GM21576 (cell line): ENCODE data around the gene EFEMP1.
"Not testable (repeated sequence)": the region's sequence is repeated elsewhere in the genome, so short reads cannot be mapped to it uniquely, and the experiment has no call there.

Experiments
- ATAC-seq: cut with Tn5 transposase; IDR thresholded peaks from one replicate; pipeline ENCODE4 v1.9.1; 2021; ENCODE audit warnings: mild to moderate bottlenecking, moderate library complexity; ENCODE audit not compliant: unreplicated experiment

Gene EFEMP1

DNA sequence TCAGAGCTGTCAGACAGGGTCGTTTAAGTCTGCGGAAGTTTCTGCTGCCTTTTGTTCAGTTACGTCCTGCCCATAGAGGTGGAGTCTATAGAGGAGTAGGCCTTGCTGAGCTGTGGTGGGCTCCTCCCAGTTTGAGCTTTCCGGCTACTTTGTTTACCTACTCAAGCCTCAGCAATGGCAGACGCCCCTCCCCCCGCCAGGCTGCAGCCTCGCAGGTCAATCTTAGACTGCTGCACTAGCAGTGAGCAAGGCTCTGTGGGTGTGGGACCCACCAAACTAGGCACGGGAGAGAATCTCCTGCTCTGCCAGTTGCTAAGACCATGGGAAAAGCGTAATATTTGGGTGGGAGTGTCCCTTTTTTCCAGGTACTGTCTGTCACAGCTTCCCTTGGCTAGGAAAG, 86.5 kb downstream of the EFEMP1 start:
- ATAC-seq, result no peak

DNA sequence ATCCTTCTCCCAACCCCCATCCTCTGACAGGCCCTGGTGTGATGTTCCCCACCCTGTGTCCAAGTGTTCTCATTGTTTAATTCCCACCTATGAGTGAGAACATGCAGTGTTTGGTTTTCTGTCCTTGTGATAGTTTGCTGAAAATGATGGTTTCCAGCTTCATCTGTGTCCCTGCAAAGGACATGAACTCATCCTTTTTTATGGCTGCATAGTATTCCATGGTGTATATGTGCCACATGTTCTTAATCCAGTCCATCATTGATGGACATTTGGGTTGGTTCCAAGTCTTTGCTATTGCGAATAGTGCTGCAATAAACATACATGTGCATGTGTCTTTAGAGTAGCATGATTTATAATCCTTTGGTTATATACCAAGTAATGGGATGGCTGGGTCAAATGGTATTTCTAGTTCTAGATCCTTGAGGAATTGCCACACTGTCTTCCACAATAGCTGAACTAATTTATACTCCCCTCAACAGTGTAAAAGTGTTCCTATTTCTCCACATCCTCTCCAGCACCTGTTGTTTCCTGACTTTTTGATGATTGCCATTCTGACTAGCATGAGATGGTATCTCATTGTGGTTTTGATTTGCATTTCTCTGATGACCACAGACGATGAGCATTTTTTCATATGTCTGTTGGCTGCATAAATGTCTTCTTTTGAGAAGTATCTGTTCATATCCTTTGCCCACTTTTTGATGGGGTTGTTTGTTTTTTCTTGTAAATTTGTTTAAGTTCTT, 91.7 kb downstream of the EFEMP1 start:
- ATAC-seq, result not testable (repeated sequence)

DNA sequence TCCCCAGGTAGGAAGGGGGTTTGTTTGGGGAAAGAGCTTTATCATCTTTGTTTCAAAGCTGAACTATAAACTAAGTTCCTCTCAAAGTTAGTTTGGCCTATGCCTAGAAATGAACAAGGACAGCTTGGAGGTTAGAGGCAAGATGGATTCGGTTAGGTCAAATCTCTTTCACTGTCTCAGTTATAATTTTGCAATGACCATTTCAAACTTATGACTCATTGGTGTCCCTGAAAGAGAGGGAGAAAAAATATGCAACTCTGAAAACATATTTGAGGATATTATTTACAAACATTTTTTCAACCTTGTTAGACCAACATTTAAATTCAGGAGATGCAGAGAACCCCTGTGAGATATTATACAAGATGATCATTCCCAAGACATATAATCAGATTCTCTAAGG, 95.7 kb downstream of the EFEMP1 start:
- ATAC-seq, result no peak

DNA sequence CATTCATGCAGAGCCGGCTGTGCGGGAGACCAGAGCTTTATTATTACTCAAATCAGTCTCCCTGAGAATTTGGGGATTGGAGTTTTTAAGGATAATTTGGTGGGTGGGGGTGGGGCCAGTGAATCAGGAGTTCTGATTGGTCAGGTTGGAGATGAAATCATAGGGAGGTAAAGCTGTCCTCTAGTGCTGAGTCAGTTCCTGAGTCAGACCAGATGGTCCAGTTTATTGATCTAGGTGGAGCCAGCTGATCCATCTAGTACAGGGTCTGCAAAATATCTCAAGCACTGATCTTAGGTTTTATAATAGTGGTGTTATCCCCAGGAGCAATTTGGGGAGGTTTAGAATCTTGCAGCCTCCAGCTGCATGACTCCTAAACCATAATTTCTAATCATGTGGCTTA, 96.2 kb downstream of the EFEMP1 start:
- ATAC-seq, result not testable (repeated sequence)

DNA sequence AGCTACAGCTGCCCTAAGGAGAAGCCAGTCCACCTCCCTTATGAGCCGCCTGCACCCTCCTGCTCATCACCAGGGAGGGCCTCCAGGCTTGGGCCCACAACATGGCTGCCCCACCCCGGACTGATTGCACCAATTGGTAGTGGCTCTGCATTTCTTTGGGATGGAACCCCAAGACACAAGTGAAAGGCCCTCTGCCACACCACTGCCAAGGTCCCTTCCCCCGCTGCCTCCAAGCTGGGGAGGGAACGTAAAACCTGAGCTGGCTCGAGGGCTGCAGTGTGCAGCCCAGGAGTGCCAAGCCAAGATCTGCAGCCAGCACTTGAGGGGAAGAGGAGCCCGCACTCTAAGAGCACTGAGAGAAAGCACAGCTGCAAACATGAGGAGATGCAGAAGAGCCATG, 97.3 kb downstream of the EFEMP1 start:
- no peak for ATAC-seq

DNA sequence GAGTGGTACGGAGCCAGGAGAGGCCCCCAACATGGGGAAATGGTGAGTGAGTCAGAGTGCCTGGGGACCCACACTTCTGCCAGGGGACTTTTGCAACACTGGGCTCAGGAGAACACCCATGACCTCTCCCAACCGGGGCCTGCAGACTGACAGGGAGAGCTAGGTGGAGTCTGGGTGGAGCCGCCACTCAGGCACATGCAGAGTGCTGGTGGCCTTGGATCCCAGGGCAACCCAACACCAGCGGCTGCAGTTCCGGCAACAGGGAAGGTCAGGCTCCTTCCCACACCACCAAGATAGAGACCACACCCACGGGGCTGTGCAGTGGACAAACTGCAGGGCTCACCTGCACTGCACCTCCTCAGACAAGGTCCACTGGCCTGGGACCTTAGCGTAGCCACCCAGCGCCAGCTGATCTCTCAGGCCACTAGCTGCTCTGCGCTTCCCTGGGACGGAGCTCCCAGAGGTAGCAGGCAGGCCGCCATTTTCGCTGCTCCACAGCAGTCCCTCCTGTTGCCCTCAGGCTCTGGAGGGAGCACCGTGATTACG, 99.0 kb downstream of the EFEMP1 start:
- no peak for ATAC-seq
